GM12801 (cell line): Measurements from ENCODE around the gene ZBP1.

ENCODE experiments used
- TF ChIP-seq, protein P1 (sequence below): IDR thresholded peaks from one replicate; pipeline ENCODE4 v1.5.1; 2011; ENCODE audit warnings: control low read depth; ENCODE audit not compliant: insufficient read length; ENCODE audit errors: extremely low read depth

Gene ZBP1

DNA sequence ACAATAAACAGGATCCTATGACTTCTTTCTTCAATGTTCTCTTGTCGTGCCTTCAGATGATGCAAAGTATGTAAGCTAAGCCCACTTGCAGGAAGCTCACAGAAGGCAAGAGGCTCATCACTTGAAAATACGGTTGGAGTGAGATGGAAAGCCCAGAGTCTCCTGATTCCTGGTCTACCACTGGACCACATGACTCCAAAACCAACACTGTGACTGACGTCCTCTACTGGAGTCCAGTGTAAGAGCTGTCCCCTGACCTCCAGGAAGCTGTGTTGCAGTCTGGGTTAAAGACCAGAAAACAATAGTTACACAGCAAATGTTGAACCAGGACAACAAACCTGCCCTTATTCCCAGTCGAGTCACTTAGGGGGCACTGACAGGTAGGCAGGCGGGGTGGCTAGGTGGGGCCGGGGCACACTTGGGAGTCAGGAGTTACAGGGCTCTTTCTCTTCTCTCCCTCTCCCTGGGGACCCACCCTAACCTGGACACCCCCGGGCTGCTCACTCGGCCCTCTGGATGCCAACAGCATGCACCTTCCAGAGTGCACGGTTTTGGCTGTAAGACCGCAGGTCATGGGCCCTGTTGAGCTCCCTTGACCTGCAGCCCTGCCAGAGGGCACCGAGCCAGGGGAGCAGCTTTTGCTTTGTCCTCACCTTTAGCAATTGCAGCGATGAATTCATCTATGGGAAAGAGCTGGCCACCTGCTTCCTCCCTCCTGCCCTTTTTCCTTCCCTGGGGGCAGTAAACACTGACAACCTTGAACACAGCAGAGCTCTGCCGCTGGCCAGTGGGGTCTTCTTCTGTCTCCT, 51.9 kb downstream of the ZBP1 start:
- TF ChIP-seq, protein P1, sequence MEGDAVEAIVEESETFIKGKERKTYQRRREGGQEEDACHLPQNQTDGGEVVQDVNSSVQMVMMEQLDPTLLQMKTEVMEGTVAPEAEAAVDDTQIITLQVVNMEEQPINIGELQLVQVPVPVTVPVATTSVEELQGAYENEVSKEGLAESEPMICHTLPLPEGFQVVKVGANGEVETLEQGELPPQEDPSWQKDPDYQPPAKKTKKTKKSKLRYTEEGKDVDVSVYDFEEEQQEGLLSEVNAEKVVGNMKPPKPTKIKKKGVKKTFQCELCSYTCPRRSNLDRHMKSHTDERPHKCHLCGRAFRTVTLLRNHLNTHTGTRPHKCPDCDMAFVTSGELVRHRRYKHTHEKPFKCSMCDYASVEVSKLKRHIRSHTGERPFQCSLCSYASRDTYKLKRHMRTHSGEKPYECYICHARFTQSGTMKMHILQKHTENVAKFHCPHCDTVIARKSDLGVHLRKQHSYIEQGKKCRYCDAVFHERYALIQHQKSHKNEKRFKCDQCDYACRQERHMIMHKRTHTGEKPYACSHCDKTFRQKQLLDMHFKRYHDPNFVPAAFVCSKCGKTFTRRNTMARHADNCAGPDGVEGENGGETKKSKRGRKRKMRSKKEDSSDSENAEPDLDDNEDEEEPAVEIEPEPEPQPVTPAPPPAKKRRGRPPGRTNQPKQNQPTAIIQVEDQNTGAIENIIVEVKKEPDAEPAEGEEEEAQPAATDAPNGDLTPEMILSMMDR: no peak

DNA sequence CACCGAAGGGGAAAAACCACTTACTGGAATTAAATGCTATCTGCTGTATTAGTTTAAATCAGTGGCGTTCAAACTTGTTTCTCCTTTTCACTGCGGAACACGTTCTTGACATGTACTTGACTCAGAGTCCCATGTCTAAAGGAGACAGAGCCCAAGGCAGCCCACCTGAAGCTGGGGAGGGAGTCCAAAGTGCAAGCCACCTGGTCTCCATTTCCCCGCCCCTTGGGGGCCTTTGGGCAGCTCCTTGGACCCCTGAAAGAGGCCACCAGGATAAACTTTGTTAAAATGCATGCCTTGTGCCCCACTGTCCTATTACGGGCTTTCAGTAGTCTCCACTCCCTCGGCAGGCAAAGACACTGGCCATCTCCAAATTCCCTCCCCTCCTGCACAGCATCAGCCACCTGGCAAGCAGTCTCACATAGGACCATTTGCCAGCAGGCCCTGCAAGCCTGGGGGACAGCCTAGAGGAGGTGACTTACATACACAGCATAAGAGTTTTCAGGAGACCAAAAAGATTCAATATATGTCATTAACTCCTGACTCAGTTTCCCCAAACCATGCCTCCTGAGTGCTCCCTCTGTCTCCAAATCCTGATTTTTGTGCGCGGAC, 52.7 kb downstream of the ZBP1 start:
- TF ChIP-seq, protein P1: no peak

DNA sequence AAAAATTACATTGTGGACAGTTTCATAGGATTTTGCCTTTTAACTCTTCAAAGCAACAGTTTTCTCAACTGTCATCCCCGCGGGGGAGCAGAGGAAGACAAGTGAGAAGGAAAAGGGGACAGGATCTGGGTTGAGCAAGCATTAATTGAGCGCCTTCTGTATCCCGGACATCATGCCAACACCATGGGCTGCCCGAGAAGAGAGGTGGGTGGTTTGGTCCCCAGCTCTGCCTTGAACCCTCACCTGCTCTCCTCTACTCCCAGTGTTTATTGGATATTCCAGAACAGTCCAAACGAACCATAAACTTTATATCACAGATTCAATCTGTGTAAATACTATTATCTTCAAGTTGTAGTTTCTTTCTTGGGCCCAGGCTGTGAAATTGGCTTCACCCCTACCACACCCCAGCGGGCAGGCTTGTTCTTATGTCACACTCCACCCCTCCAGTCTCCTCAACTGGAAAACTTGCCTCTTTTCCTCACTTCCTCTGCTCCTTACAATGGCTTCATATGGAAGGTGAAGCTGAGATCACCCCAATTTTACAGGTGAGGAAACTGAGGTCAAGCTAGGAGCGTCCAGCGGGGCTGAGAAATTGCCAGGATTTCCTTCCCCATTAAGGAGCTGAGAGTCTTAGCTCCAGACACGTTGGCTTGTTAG, 53.3 kb downstream of the ZBP1 start:
- TF ChIP-seq, protein P1: no peak

DNA sequence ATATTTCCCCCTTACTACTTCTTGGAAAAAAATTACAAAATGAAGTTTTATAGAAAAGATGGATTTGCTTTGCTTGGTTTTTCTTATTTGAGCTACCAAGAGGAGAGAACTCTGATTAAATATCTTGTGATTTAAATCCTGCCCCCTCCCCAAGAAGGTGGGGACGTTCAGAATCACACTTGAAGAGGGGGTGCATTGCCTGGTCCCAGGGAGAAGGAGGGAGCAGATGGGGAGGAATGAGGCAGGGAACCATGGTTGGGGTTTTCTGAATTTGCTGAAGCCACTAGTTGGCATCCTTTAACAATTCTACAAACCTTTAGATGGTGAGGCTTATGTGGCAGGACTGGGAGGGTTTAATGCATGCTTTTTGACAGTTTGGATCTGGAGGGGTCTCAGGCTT, 53.8 kb downstream of the ZBP1 start:
- TF ChIP-seq, protein P1: no peak

DNA sequence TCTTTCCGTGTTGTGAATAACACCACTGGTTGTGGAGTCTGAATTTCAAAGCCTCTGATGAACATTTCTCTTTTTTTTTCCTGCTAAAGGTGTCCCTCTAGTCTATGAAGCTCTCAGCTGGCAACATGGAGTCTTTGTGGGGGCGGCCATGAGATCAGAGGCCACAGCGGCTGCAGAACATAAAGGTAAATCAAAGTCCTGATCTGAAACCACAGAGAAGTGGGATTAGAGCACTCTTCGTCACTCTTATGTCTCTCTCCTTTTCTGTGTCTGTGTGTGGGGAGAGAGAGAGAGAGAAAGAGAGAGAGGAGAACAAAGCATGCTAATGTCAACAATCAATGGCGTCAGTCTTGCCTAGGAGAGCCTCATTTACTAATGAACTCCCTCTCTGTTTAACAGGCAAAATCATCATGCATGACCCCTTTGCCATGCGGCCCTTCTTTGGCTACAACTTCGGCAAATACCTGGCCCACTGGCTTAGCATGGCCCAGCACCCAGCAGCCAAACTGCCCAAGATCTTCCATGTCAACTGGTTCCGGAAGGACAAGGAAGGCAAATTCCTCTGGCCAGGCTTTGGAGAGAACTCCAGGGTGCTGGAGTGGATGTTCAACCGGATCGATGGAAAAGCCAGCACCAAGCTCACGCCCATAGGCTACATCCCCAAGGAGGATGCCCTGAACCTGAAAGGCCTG, 55.1 kb downstream of the ZBP1 start:
- TF ChIP-seq, protein P1: no peak

DNA sequence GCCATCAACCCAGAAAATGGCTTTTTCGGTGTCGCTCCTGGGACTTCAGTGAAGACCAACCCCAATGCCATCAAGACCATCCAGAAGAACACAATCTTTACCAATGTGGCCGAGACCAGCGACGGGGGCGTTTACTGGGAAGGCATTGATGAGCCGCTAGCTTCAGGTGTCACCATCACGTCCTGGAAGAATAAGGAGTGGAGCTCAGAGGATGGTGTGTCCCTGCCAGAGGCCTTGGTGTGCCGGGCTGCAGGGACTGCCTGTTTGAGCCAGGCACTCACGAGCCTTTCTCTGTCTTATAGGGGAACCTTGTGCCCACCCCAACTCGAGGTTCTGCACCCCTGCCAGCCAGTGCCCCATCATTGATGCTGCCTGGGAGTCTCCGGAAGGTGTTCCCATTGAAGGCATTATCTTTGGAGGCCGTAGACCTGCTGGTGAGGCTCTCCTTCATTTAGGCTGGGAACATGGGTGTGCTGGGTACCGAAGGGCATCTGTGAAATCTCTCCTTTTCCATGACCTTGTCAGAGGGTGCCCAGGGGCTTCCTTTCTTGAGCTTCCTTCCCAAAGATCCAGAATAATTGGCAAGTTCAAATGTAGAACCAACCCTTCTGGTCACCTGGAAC, 55.9 kb downstream of the ZBP1 start:
- TF ChIP-seq, protein P1: no peak
